H9 (cell line): ENCODE measurements around the gene CAMK2G. TPM values are rescaled to one million over a fixed set of nuclear protein-coding genes. Genes with fewer than 3 reads are reported as not detected.

Experiments used
- DNase-seq: peaks from one replicate; pipeline ENCODE4 v3.0.0-alpha.2; 2017
- H2AFZ ChIP-seq: one replicate; pipeline ENCODE4 v1.6.1; 2013; ENCODE audit warnings: mild to moderate bottlenecking, low read length, control low read depth, moderate library complexity
- H2AK5ac ChIP-seq: 2 replicates; pipeline ENCODE4 v1.6.1; 2013; ENCODE audit warnings: low read length, control low read depth, mixed read lengths; ENCODE audit not compliant: insufficient read length
- H2BK120ac ChIP-seq: one replicate; pipeline ENCODE4 v1.6.1; 2013; ENCODE audit warnings: low read depth, mild to moderate bottlenecking, low read length, control low read depth, inconsistent platforms; ENCODE audit not compliant: poor library complexity, severe bottlenecking
- H2BK12ac ChIP-seq: 2 replicates; pipeline ENCODE4 v1.6.1; 2013; ENCODE audit warnings: low read length, control low read depth, mixed read lengths, low read depth; ENCODE audit not compliant: insufficient read length
- H2BK15ac ChIP-seq: 2 replicates; pipeline ENCODE4 v1.6.1; 2013; ENCODE audit warnings: low read depth, low read length, control low read depth
- H2BK20ac ChIP-seq: one replicate; pipeline ENCODE4 v1.6.1; 2013; ENCODE audit warnings: low read depth, mild to moderate bottlenecking, low read length, control low read depth, inconsistent platforms; ENCODE audit not compliant: poor library complexity, severe bottlenecking
- H2BK5ac ChIP-seq: 2 replicates; pipeline ENCODE4 v1.6.1; 2013; ENCODE audit warnings: low read length, control low read depth, mixed read lengths; ENCODE audit not compliant: insufficient read length
- H3K14ac ChIP-seq: 2 replicates; pipeline ENCODE4 v1.6.1; 2013; ENCODE audit warnings: low read length, control low read depth; ENCODE audit not compliant: insufficient read depth
- H3K18ac ChIP-seq: 2 replicates; pipeline ENCODE4 v1.6.1; 2013; ENCODE audit warnings: low read depth, mild to moderate bottlenecking, mixed read lengths, low read length, control low read depth; ENCODE audit not compliant: insufficient read length
- H3K23ac ChIP-seq: 2 replicates; pipeline ENCODE4 v1.6.1; 2013; ENCODE audit warnings: low read length, control low read depth, mixed read lengths, low read depth; ENCODE audit not compliant: insufficient read length
- H3K23me2 ChIP-seq: 2 replicates; pipeline ENCODE4 v1.6.1; 2013; ENCODE audit warnings: low read depth, mild to moderate bottlenecking, mixed read lengths, low read length, control low read depth; ENCODE audit not compliant: insufficient read length, poor library complexity, severe bottlenecking
- H3K27ac ChIP-seq: 2 replicates; pipeline ENCODE4 v1.5.1; 2013; ENCODE audit warnings: low read length, control low read depth, mixed read lengths, low read depth; ENCODE audit not compliant: insufficient read length
- H3K27me3 ChIP-seq: 2 replicates; pipeline ENCODE4 v1.6.1; 2013; ENCODE audit warnings: low read length, control low read depth, inconsistent platforms; ENCODE audit not compliant: insufficient read depth
- H3K4ac ChIP-seq: 2 replicates; pipeline ENCODE4 v1.6.1; 2013; ENCODE audit warnings: low read depth, mild to moderate bottlenecking, control low read depth, inconsistent platforms, low read length, moderate library complexity
- H3K4me1 ChIP-seq: 2 replicates; pipeline ENCODE4 v1.6.1; 2013; ENCODE audit warnings: low read length, control low read depth, inconsistent platforms; ENCODE audit not compliant: insufficient read depth
- H3K4me2 ChIP-seq: 2 replicates; pipeline ENCODE4 v1.6.1; 2013; ENCODE audit warnings: low read length, control low read depth, mixed read lengths; ENCODE audit not compliant: insufficient read length, insufficient read depth
- H3K56ac ChIP-seq: 2 replicates; pipeline ENCODE4 v1.6.1; 2013; ENCODE audit warnings: low read depth, mild to moderate bottlenecking, mixed read lengths, low read length, control low read depth; ENCODE audit not compliant: insufficient read length
- H3K79me1 ChIP-seq: 2 replicates; pipeline ENCODE4 v1.6.1; 2013; ENCODE audit warnings: low read depth, mild to moderate bottlenecking, moderate library complexity, low read length, control low read depth, inconsistent platforms; ENCODE audit not compliant: insufficient read depth, poor library complexity, severe bottlenecking
- H3K79me2 ChIP-seq: 2 replicates; pipeline ENCODE4 v1.6.1; 2013; ENCODE audit warnings: low read length, control low read depth, inconsistent platforms; ENCODE audit not compliant: insufficient read depth
- H3K9ac ChIP-seq: 2 replicates; pipeline ENCODE4 v1.6.1; 2013; ENCODE audit warnings: low read length, control low read depth, mixed read lengths; ENCODE audit not compliant: insufficient read length; ENCODE audit errors: extremely low read depth
- H3K9me3 ChIP-seq: one replicate; pipeline ENCODE4 v1.6.1; 2013; ENCODE audit warnings: low read depth, low read length, inconsistent platforms; ENCODE audit not compliant: control insufficient read depth
- H3T11ph ChIP-seq: one replicate; pipeline ENCODE4 v1.6.1; 2013; ENCODE audit warnings: mild to moderate bottlenecking, low read length, control low read depth, inconsistent platforms
- H4K20me1 ChIP-seq: one replicate; pipeline ENCODE4 v1.6.1; 2013; ENCODE audit not compliant: control insufficient read depth, insufficient read length, insufficient read depth
- H4K5ac ChIP-seq: 2 replicates; pipeline ENCODE4 v1.6.1; 2013; ENCODE audit warnings: low read depth, mild to moderate bottlenecking, mixed read lengths, low read length, control low read depth; ENCODE audit not compliant: insufficient read length
- H4K8ac ChIP-seq: replicated peaks from 2 replicates; pipeline ENCODE4 v1.6.1; 2013; ENCODE audit warnings: low read length, control low read depth, mixed read lengths, low read depth; ENCODE audit not compliant: insufficient read length
- H4K91ac ChIP-seq: 2 replicates; pipeline ENCODE4 v1.6.1; 2013; ENCODE audit warnings: low read depth, mild to moderate bottlenecking, moderate library complexity, mixed read lengths, low read length, control low read depth; ENCODE audit not compliant: insufficient read length
- H3K27ac Mint-ChIP-seq, 3 experiments: 2 replicates in 2 of 3; 3 replicates in 1 of 3; pipeline ENCODE4 v1.8.0; 2020 to 2021; ENCODE audit warnings: mixed read lengths in 3 of 3, mild to moderate bottlenecking in 1 of 3, moderate library complexity in 1 of 3
- H3K27me3 Mint-ChIP-seq: 2 replicates; pipeline ENCODE4 v1.8.0; 2021; ENCODE audit warnings: low read depth, mild to moderate bottlenecking, moderate library complexity, mixed read lengths
- H3K36me3 Mint-ChIP-seq, 3 experiments: 2 replicates in 2 of 3; 3 replicates in 1 of 3; pipeline ENCODE4 v1.8.0; 2020 to 2021; ENCODE audit warnings: low read depth in 3 of 3, mixed read lengths in 3 of 3; ENCODE audit not compliant: insufficient read depth in 1 of 3
- H3K4me1 Mint-ChIP-seq, 2 experiments: 2 replicates each; pipeline ENCODE4 v1.8.0; 2020; ENCODE audit warnings: mixed read lengths in 2 of 2
- H3K4me3 Mint-ChIP-seq, 2 experiments: 2 replicates in 1 of 2; 3 replicates in 1 of 2; pipeline ENCODE4 v1.8.0; 2020 to 2021; ENCODE audit warnings: mild to moderate bottlenecking in 2 of 2, mixed read lengths in 2 of 2, moderate library complexity in 1 of 2
- H3K9me3 Mint-ChIP-seq, 2 experiments: 2 replicates in 1 of 2; 3 replicates in 1 of 2; pipeline ENCODE4 v1.8.0; 2020; ENCODE audit warnings: mild to moderate bottlenecking in 2 of 2, mixed read lengths in 2 of 2, moderate library complexity in 1 of 2
- WGBS: extraction: QIAGEN DNeasy Blood & Tissue Kit; methylation state at CpG from one replicate; pipeline ENCODE4 v1.1.7; 2013; ENCODE audit warnings: missing lambda C conversion rate, low lambda C conversion rate, mixed read lengths; ENCODE audit not compliant: insufficient read length; ENCODE audit errors: extremely low coverage; 5-methylcytosine and 5-hydroxymethylcytosine counted together
- total RNA-seq: library from RNA; stranded (reverse); gene quantifications from 2 replicates; pipeline ENCODE4 v1.2.1, GENCODE V29; 2021
- TF ChIP-seq, protein P1 (sequence below): fragments of 200-600 bp; sonication (generic); conservative IDR thresholded peaks from 3 replicates; pipeline ENCODE4 v1.8.0; 2021; ENCODE audit warnings: antibody characterized with exemption, mild to moderate bottlenecking

Gene CAMK2G
- total RNA-seq, 1 experiment from 2014 or later = 31.8 TPM

DNA sequence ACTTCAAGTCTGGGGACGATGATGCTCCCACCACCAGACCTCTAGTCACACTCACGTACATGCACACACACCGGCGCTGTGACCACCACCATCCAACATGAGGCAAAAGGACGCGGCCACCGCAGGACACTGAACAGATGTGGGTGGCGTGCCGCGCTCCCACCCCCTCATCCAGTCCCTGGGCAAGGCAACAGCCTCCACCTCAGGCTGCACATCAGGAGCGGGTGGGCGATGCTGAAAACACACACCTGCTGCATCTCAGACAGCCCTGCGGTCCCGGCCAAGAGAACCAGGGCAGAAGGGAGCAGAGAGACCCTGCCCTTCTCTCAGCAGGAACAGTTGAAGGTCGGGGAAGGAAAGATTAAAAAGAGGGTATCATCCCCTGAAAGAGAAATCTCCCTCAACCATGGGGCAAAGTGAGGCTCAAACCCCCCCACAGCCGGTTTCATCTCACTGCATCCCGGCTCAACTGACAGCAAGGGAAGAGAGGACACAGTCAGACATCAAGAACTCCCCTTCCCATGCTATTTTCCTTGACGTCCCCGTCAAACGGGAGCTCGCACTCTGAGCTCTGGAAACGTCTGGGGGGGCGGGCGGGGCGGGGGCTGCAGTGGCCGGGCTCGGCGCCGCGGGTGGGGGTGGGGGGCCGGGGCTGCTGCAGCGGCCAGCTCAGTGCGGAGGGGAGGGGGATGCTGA lies 1.1 kb downstream of the CAMK2G start:
- no peak overlapping the region for H4K91ac ChIP-seq
- H3K9me3 ChIP-seq = no peaks in the 10 kb centered on the region
- H3T11ph ChIP-seq = no peak overlapping the region
- H3K4ac ChIP-seq = no peak overlapping the region
- no peak overlapping the region for H2BK5ac ChIP-seq
- H2BK15ac ChIP-seq = no peak overlapping the region
- no peak overlapping the region for H2BK12ac ChIP-seq
- H2BK120ac ChIP-seq = no peak overlapping the region
- whole genome bisulfite sequencing = no CpG with 5 or more reads among the region's 33 CpGs
- no peaks in the 10 kb centered on the region for H3K79me1 ChIP-seq
- no peaks in the 10 kb centered on the region for H3K9me3 Mint-ChIP-seq
- H3K27ac ChIP-seq = no peak overlapping the region
- H3K79me2 ChIP-seq = no peaks in the 10 kb centered on the region; the same call in 1 of the 2 replicates
- no peak overlapping the region for H2AFZ ChIP-seq
- no peak overlapping the region for H3K14ac ChIP-seq
- no peak overlapping the region for H4K5ac ChIP-seq
- peaks cover 2% of the 10 kb centered on the region for H4K20me1 ChIP-seq
- peaks cover 2% of the 10 kb centered on the region; the same call in 1 of the 2 replicates for H3K4me1 ChIP-seq
- DNase-seq = no peak
- H3K4me2 ChIP-seq = peak overlapping the region; percentile 41
- TF ChIP-seq, protein P1, sequence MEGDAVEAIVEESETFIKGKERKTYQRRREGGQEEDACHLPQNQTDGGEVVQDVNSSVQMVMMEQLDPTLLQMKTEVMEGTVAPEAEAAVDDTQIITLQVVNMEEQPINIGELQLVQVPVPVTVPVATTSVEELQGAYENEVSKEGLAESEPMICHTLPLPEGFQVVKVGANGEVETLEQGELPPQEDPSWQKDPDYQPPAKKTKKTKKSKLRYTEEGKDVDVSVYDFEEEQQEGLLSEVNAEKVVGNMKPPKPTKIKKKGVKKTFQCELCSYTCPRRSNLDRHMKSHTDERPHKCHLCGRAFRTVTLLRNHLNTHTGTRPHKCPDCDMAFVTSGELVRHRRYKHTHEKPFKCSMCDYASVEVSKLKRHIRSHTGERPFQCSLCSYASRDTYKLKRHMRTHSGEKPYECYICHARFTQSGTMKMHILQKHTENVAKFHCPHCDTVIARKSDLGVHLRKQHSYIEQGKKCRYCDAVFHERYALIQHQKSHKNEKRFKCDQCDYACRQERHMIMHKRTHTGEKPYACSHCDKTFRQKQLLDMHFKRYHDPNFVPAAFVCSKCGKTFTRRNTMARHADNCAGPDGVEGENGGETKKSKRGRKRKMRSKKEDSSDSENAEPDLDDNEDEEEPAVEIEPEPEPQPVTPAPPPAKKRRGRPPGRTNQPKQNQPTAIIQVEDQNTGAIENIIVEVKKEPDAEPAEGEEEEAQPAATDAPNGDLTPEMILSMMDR = no peak
- no peak overlapping the region for H2AK5ac ChIP-seq
- no peak overlapping the region for H3K9ac ChIP-seq
- no peak overlapping the region for H4K8ac ChIP-seq
- H3K23me2 ChIP-seq = peaks cover 3% of the 10 kb centered on the region
- peak overlapping the region; percentile 72 to 84 for H3K4me3 Mint-ChIP-seq
- H3K4me1 Mint-ChIP-seq = peaks cover 22 to 28% of the 10 kb centered on the region in 2 experiments
- no peaks in the 10 kb centered on the region for H3K27me3 ChIP-seq
- H3K36me3 Mint-ChIP-seq = peaks cover 16 to 34% (median 19%) of the 10 kb centered on the region in 3 experiments; a peak in 6 of 7 replicates
- H2BK20ac ChIP-seq = no peak overlapping the region
- H3K56ac ChIP-seq = no peak overlapping the region
- no peak overlapping the region for H3K18ac ChIP-seq
- H3K23ac ChIP-seq = no peak overlapping the region
- H3K27me3 Mint-ChIP-seq = peaks cover 6% of the 10 kb centered on the region; the same call in 1 of the 2 replicates
- H3K27ac Mint-ChIP-seq = peak overlapping the region in 1 of 3 experiments; percentile 8; a peak in 1 of 7 replicates
